GM10266 (cell line): Measurements from ENCODE around the gene LRRC47.

Experiments
- DNase-seq: peaks from one replicate; pipeline ENCODE4 v3.0.0; 2012; ENCODE audit errors: extremely low spot score
- TF ChIP-seq, protein P1 (sequence below): IDR thresholded peaks from 2 replicates; pipeline ENCODE4 v1.5.1; 2012; ENCODE audit warnings: mild to moderate bottlenecking, low read depth; ENCODE audit not compliant: control insufficient read depth, insufficient read depth; ENCODE audit errors: missing control alignments

Gene LRRC47

DNA sequence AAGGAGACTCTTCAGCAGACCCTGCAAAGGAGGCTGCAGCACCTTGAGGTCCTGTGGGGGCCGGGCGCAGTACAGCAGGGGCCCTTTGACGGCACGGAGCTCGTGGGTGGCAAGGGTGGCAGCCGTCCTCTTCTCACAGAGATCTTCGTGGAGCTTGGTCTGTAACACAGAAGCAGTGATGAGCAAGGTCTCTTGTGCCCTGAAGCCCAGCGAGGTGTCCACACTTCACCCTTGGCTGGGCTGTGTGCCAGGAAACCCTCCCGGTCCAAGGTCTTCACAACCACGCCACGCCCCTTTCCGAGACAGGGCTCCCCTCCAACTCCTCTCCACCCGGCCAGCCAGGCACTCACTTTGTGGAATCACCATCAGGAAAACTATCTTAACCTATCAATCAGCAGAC, 11.3 kb downstream of the LRRC47 start:
- no peak for DNase-seq
- TF ChIP-seq, protein P1, sequence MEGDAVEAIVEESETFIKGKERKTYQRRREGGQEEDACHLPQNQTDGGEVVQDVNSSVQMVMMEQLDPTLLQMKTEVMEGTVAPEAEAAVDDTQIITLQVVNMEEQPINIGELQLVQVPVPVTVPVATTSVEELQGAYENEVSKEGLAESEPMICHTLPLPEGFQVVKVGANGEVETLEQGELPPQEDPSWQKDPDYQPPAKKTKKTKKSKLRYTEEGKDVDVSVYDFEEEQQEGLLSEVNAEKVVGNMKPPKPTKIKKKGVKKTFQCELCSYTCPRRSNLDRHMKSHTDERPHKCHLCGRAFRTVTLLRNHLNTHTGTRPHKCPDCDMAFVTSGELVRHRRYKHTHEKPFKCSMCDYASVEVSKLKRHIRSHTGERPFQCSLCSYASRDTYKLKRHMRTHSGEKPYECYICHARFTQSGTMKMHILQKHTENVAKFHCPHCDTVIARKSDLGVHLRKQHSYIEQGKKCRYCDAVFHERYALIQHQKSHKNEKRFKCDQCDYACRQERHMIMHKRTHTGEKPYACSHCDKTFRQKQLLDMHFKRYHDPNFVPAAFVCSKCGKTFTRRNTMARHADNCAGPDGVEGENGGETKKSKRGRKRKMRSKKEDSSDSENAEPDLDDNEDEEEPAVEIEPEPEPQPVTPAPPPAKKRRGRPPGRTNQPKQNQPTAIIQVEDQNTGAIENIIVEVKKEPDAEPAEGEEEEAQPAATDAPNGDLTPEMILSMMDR: no peak

DNA sequence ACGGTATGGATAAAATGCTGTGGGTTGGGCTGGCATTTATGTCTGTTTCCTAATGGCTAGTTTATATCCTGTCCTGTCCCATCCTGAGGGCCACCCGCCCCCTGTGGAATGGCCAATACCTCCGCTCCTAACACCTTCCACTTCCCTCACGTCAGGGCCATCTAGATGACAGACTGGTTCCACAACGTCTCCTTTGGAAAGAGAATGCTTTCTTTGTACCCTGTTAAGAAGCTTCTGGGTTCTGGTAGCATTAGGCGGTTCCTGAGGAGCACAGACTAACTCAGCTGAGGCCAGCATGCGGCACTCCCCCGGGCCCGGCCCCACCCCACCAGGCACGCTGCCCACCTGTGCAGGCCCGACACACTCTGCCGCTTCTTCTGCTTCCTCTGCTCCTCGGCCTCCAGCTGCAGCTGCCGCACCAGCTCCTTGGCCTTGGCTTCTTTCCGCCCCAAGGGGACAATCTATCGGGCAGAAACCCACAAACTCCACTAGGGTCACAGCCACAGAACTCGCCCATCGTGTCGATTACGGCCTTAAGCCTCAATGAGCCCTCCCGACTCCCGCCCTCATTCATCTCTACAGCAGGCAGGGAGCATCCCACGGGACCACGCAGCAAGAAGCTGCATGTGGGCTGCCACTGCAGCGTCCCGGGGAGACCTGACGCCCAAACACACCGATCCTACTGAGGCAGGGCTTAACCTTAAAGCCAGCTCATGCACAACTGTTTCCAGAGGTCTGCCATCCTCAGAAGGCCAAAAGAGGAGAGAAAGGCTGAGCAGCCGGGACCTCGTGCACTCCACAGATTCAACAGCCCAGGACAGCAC, 12.4 kb downstream of the LRRC47 start:
- TF ChIP-seq, protein P1: no peak
- no peak for DNase-seq

GRCh38 chr1:3780901-3781300, 15.4 kb downstream of the LRRC47 start:
- TF ChIP-seq, protein P1: no peak

GRCh38 chr1:3779912-3780416, 16.3 kb downstream of the LRRC47 start:
- TF ChIP-seq, protein P1: no peak
- DNase-seq: no peak

More at GRCh38 chr1:3780901-3781300, 15.4 kb downstream of the LRRC47 start:
- DNase-seq: no peak

DNA sequence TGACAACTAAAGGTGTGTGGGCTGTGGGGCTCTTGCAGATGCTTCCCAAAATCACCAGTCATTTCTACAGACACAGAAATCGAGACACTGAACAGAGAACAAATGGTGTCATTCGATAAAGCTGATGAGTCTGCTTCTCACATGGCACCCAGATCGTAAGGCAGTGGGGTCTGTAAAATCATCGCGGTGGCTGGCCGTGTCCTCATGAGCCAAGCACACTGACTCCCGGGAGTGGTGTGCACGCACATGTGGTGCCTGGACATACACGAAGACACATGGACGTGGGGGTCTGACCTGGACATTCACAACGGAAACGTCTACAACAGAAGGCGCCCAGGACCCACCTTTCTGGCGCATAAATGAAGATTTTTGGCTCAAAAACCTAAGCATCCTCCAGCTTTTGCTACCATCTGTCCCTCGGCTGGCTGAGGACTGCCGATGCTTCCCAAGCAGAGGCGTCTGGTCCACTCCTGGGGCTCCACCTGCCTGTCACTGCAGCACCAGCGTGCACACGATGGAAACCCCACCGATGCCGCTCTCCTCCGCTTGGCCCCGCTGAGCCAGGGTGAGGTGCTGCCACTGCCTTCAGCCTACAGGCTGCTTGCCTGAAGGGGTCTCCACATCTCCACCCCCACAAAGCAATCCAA, 16.9 kb downstream of the LRRC47 start:
- DNase-seq: no peak
- TF ChIP-seq, protein P1: no peak

DNA sequence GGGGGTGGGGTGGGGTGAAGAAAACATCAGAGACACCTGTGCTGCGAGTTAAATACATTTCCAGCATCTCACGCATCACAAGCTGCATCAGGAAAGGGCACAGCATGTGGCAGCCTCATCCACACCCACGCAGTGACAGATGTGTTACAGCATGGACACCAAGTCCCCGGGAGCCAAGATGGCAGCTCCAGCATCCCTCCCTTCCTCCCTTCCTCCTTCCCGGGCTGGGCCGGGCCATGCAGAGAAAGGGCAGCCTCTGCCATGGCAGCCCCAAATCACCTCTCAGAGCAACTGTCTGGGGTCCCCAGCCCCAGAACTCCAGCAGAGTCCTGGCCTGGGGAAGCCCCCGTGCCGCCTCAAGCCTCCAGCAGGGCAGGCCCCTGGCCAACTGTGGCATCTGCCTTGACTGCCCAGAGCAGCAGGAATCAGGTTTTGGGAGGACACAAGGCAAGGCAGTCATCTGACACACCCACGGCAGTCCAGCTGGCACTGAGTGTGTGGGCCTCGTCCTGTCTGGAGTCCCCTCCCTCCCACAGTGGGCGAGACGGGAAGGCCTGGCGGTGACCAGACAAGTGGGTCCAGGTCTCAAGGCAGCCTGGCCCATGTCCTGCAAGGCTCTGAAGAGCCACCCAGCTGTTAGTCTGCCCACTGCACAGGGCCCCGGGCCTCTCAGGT, 17.6 kb downstream of the LRRC47 start:
- DNase-seq: no peak
- TF ChIP-seq, protein P1: no peak
